Measurements from ENCODE around the gene PTPRU. TPM values are rescaled to one million over a fixed set of nuclear protein-coding genes. Genes with fewer than 3 reads are reported as not detected.

Gene PTPRU
- total and polyA plus RNA-seq, 2 experiments from 2014 or later = 8.0 to 105 TPM

DNA sequence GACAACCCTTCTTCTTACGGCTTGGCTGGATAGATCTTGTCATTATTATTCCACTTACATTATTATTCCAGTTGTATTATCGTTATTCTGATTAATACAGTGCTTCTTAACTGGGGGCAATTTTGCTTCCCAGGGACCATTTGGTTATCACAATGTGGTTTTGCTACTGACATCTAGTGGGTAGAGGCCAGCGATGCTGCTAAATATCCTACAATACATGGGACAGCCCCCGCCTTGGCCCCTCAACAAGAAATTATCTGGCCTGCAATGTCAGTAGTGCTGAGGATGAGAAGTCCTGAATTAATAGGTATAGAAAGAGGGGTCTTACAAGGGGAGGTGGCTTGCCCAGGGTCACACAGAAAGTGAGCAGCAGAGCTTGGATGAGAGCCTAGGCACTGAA is 105.6 kb downstream of the PTPRU start:
- Mint-ChIP-seq H3K27me3 (ENCODE audit: insufficient read depth, low read depth, poor library complexity) (peaks cover 11% of the 10 kb centered on the region), H3K4me1 (peaks cover 27% of the 10 kb centered on the region), H3K36me3 (ENCODE audit: low read depth) (no peaks in the 10 kb centered on the region), H3K4me3 (no peak overlapping the region), H3K27ac (no peak overlapping the region), H3K9me3 (no peaks in the 10 kb centered on the region; the same call in 2 of the 3 replicates)
- H3K9me2 ChIP-seq (ENCODE audit: insufficient read depth) = no peaks in the 10 kb centered on the region
- H3F3A ChIP-seq (replicated peaks; ENCODE audit: low read depth) = no peaks in the 10 kb centered on the region
- no peaks in the 10 kb centered on the region for H3K79me2 ChIP-seq (replicated peaks; ENCODE audit: insufficient read depth)
- H3K36me3 ChIP-seq (ENCODE audit: insufficient read depth) = no peaks in the 10 kb centered on the region
- no peaks in the 10 kb centered on the region for H4K20me1 ChIP-seq (replicated peaks; ENCODE audit: insufficient read depth)
- ATAC-seq = peak; percentile 33; the same call in 2 of the 3 replicates
- no peak overlapping the region for H3K4me2 ChIP-seq
- no peak overlapping the region for H3K27ac ChIP-seq (ENCODE audit: low read depth)
- peak; percentile 25 for DNase-seq (ENCODE audit: low spot score)
- no peak overlapping the region for H3K4me3 ChIP-seq
- H2AFZ ChIP-seq = no peak overlapping the region
- peaks cover 21% of the 10 kb centered on the region; the same call in 1 of the 2 replicates for H3K4me1 ChIP-seq (ENCODE audit: insufficient read depth)
- no peaks in the 10 kb centered on the region for H3K27me3 ChIP-seq (ENCODE audit: insufficient read depth)
- TF ChIP-seq POLR2AphosphoS5 (IDR thresholded peaks at IDR 0.05; ENCODE audit: low read depth) = no peak
- TF ChIP-seq, protein P1, sequence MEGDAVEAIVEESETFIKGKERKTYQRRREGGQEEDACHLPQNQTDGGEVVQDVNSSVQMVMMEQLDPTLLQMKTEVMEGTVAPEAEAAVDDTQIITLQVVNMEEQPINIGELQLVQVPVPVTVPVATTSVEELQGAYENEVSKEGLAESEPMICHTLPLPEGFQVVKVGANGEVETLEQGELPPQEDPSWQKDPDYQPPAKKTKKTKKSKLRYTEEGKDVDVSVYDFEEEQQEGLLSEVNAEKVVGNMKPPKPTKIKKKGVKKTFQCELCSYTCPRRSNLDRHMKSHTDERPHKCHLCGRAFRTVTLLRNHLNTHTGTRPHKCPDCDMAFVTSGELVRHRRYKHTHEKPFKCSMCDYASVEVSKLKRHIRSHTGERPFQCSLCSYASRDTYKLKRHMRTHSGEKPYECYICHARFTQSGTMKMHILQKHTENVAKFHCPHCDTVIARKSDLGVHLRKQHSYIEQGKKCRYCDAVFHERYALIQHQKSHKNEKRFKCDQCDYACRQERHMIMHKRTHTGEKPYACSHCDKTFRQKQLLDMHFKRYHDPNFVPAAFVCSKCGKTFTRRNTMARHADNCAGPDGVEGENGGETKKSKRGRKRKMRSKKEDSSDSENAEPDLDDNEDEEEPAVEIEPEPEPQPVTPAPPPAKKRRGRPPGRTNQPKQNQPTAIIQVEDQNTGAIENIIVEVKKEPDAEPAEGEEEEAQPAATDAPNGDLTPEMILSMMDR (conservative IDR thresholded peaks at IDR 0.05; ENCODE audit: low read depth in 2 of 2) = peak; percentile 38 to 53

GRCh38 chr1:29342351-29342750 is 106.0 kb downstream of the PTPRU start:
- Mint-ChIP-seq H3K36me3 (ENCODE audit: low read depth) (no peaks in the 10 kb centered on the region), H3K4me3 (no peak overlapping the region), H3K9me3 (no peaks in the 10 kb centered on the region; the same call in 2 of the 3 replicates), H3K4me1 (peaks cover 27% of the 10 kb centered on the region), H3K27me3 (ENCODE audit: insufficient read depth, low read depth, poor library complexity) (peaks cover 11% of the 10 kb centered on the region), H3K27ac (no peak overlapping the region)
- Histone ChIP-seq H3F3A (replicated peaks; ENCODE audit: low read depth) (no peaks in the 10 kb centered on the region), H3K27me3 (ENCODE audit: insufficient read depth) (no peaks in the 10 kb centered on the region), H4K20me1 (replicated peaks; ENCODE audit: insufficient read depth) (no peaks in the 10 kb centered on the region), H2AFZ (no peak overlapping the region), H3K27ac (ENCODE audit: low read depth) (no peak overlapping the region), H3K4me1 (ENCODE audit: insufficient read depth) (peaks cover 21% of the 10 kb centered on the region; the same call in 1 of the 2 replicates), H3K36me3 (ENCODE audit: insufficient read depth) (no peaks in the 10 kb centered on the region), H3K4me3 (no peak overlapping the region), H3K79me2 (replicated peaks; ENCODE audit: insufficient read depth) (no peaks in the 10 kb centered on the region), H3K9me2 (ENCODE audit: insufficient read depth) (no peaks in the 10 kb centered on the region), H3K4me2 (no peak overlapping the region)
- DNase-seq (ENCODE audit: low spot score) (no peak), ATAC-seq (no peak)
- TF ChIP-seq POLR2AphosphoS5 (IDR thresholded peaks at IDR 0.05; ENCODE audit: low read depth) (no peak), ZNF462 (CRISPR knock-in tag; IDR thresholded peaks at IDR 0.05) (no peak), REST (IDR thresholded peaks at IDR 0.05; ENCODE audit: unreplicated experiment) (no peak), ZNF114 (CRISPR knock-in tag; IDR thresholded peaks at IDR 0.05) (no peak)
- TF ChIP-seq, protein P1 (conservative IDR thresholded peaks at IDR 0.05; ENCODE audit: low read depth in 2 of 2) = no peak

Measured in GM23338 (cell line).